Neural crest cell (in vitro differentiated cells): ENCODE measurements around the gene CHTOP. TPM values are rescaled to one million over a fixed set of nuclear protein-coding genes. Genes with fewer than 3 reads are reported as not detected.

Experiments
- DNase-seq: peaks from one replicate; pipeline ENCODE4 v3.0.0; 2021; ENCODE audit warnings: low read depth, mixed read lengths, low spot score
- H3K27ac Mint-ChIP-seq: one replicate; pipeline ENCODE4 v1.8.0; 2021; ENCODE audit warnings: mild to moderate bottlenecking, mixed read lengths; ENCODE audit not compliant: unreplicated experiment
- H3K27me3 Mint-ChIP-seq: 2 replicates; pipeline ENCODE4 v1.8.0; 2021; ENCODE audit warnings: low read depth, mild to moderate bottlenecking, mixed read lengths
- H3K36me3 Mint-ChIP-seq: 2 replicates; pipeline ENCODE4 v1.8.0; 2021; ENCODE audit warnings: low read depth, mild to moderate bottlenecking, mixed read lengths
- H3K4me1 Mint-ChIP-seq: 2 replicates; pipeline ENCODE4 v1.8.0; 2021; ENCODE audit warnings: mixed read lengths
- H3K4me3 Mint-ChIP-seq: one replicate; pipeline ENCODE4 v1.8.0; 2021; ENCODE audit warnings: mild to moderate bottlenecking, mixed read lengths
- H3K9me3 Mint-ChIP-seq: 2 replicates; pipeline ENCODE4 v1.8.0; 2021; ENCODE audit warnings: mixed read lengths
- CTCF ChIP-seq: fragments of 200-600 bp; sonication (generic); conservative IDR thresholded peaks from 2 replicates; pipeline ENCODE4 v1.5.0; 2021; ENCODE audit warnings: antibody characterized with exemption, mild to moderate bottlenecking
- total RNA-seq: library from RNA; stranded (reverse); gene quantifications from 2 replicates; pipeline ENCODE4 v1.2.1, GENCODE V29; 2021

The CHTOP gene
- total RNA-seq, 1 donor from 2014 or later, result 136 TPM

- Mint-ChIP-seq H3K36me3 (peaks cover 36% of the 10 kb centered on the region), H3K27me3 (no peaks in the 10 kb centered on the region), H3K4me1 (peaks cover 18% of the 10 kb centered on the region), H3K4me3 (peak overlapping the region; percentile 2), H3K27ac (no peak overlapping the region), H3K9me3 (no peaks in the 10 kb centered on the region)
- TF ChIP-seq CTCF, result no peak
- DNase-seq, result no peak
These were observed 7.0 kb downstream of the CHTOP start for GRCh38 chr1:153640861-153641260.

GRCh38 chr1:153642161-153642560 is 8.3 kb downstream of the CHTOP start:
- no peaks in the 10 kb centered on the region for H3K27me3 Mint-ChIP-seq
- H3K4me3 Mint-ChIP-seq, result no peak overlapping the region
- H3K4me1 Mint-ChIP-seq, result peaks cover 12% of the 10 kb centered on the region
- H3K36me3 Mint-ChIP-seq, result peaks cover 36% of the 10 kb centered on the region
- no peaks in the 10 kb centered on the region for H3K9me3 Mint-ChIP-seq
- no peak overlapping the region for H3K27ac Mint-ChIP-seq
- TF ChIP-seq CTCF, result no peak
- no peak for DNase-seq

- no peak for DNase-seq
- Mint-ChIP-seq H3K36me3 (peaks cover 35% of the 10 kb centered on the region), H3K4me3 (peak overlapping the region; percentile 5), H3K4me1 (peaks cover 11% of the 10 kb centered on the region), H3K9me3 (no peaks in the 10 kb centered on the region), H3K27ac (no peak overlapping the region), H3K27me3 (no peaks in the 10 kb centered on the region)
- no peak for TF ChIP-seq CTCF
These were observed 9.2 kb downstream of the CHTOP start for GRCh38 chr1:153643100-153643499.

- H3K27ac Mint-ChIP-seq, result no peak overlapping the region
- H3K4me1 Mint-ChIP-seq, result peaks cover 11% of the 10 kb centered on the region
- peaks cover 35% of the 10 kb centered on the region for H3K36me3 Mint-ChIP-seq
- no peaks in the 10 kb centered on the region for H3K27me3 Mint-ChIP-seq
- H3K9me3 Mint-ChIP-seq, result no peaks in the 10 kb centered on the region
- H3K4me3 Mint-ChIP-seq, result no peak overlapping the region
- TF ChIP-seq CTCF, result no peak
- no peak for DNase-seq
These were observed 9.9 kb downstream of the CHTOP start for GRCh38 chr1:153643816-153644215.

GRCh38 chr1:153646672-153647345 is 12.9 kb downstream of the CHTOP start:
- Mint-ChIP-seq H3K36me3 (peaks cover 28% of the 10 kb centered on the region), H3K4me3 (peak overlapping the region; percentile 21), H3K9me3 (no peaks in the 10 kb centered on the region), H3K27ac (no peak overlapping the region), H3K4me1 (peaks cover 11% of the 10 kb centered on the region), H3K27me3 (no peaks in the 10 kb centered on the region)
- no peak for DNase-seq
- TF ChIP-seq CTCF, result no peak
